Activated naive CD8-positive, alpha-beta T cell treated with anti-CD3 and anti-CD28 coated beads, Interleukin-2, amount 10 ng/mL, durations not matched to agents 7 days and 5 days (primary cell): ENCODE measurements around the gene NDRG3. TPM values are rescaled to one million over a fixed set of nuclear protein-coding genes. Genes with fewer than 3 reads are reported as not detected.

Experiments used
- ATAC-seq: fragments of 150-1000 bp; cut with Tn5 transposase; one replicate; pipeline ENCODE4 v1.10.0; 2021; ENCODE audit warnings: low read depth, moderate library complexity
- POLR2A ChIA-PET: fragments of 350-600 bp; sonication (Branson Sonifier 250); formaldehyde crosslinking; loops from one replicate; lab custom pipeline; 2021; ENCODE audit warnings: antibody characterized with exemption; lab: Charles Lee
- DNase-seq: peaks from one replicate; pipeline ENCODE4 v3.0.0; 2021
- H3K27ac Mint-ChIP-seq: one replicate; pipeline ENCODE4 v1.8.0; 2022; ENCODE audit warnings: mild to moderate bottlenecking, mixed read lengths
- H3K27me3 Mint-ChIP-seq: one replicate; pipeline ENCODE4 v1.8.0; 2022; ENCODE audit warnings: mild to moderate bottlenecking, moderate library complexity, mixed read lengths
- H3K36me3 Mint-ChIP-seq: one replicate; pipeline ENCODE4 v1.8.0; 2021; ENCODE audit warnings: mild to moderate bottlenecking, mixed read lengths
- H3K4me1 Mint-ChIP-seq: one replicate; pipeline ENCODE4 v1.8.0; 2021; ENCODE audit warnings: mixed read lengths
- H3K4me3 Mint-ChIP-seq: one replicate; pipeline ENCODE4 v1.8.0; 2022; ENCODE audit warnings: mild to moderate bottlenecking, moderate library complexity, mixed read lengths
- H3K9me3 Mint-ChIP-seq: one replicate; pipeline ENCODE4 v1.8.0; 2021; ENCODE audit warnings: mixed read lengths
- total RNA-seq, 2 experiments: library from RNA; stranded (reverse); gene quantifications; one replicate each; pipeline ENCODE4 v1.2.3, GENCODE V29; 2021

Gene NDRG3
- total RNA-seq, 2 experiments from 2014 or later: 34.3 to 35.5 TPM

- no peaks in the 10 kb centered on the region for H3K27me3 Mint-ChIP-seq
- DNase-seq (no peak), ATAC-seq (no peak)
- H3K4me1 Mint-ChIP-seq: no peaks in the 10 kb centered on the region
- H3K36me3 Mint-ChIP-seq: peaks cover 7% of the 10 kb centered on the region
- no peaks in the 10 kb centered on the region for H3K9me3 Mint-ChIP-seq
- no peak overlapping the region for H3K27ac Mint-ChIP-seq
- H3K4me3 Mint-ChIP-seq: no peak overlapping the region
- POLR2A ChIA-PET: no interaction called here
These were observed 72.9 kb downstream of the NDRG3 start for GRCh38 chr20:36672991-36673390.

GRCh38 chr20:36670665-36671357 is 75.1 kb downstream of the NDRG3 start:
- ATAC-seq (no peak), DNase-seq (no peak)
- H3K9me3 Mint-ChIP-seq: no peaks in the 10 kb centered on the region
- H3K27me3 Mint-ChIP-seq: no peaks in the 10 kb centered on the region
- peaks cover 6% of the 10 kb centered on the region for H3K36me3 Mint-ChIP-seq
- no peak overlapping the region for H3K4me3 Mint-ChIP-seq
- H3K4me1 Mint-ChIP-seq: no peaks in the 10 kb centered on the region
- POLR2A ChIA-PET: no interaction called here
- H3K27ac Mint-ChIP-seq: no peak overlapping the region

DNA sequence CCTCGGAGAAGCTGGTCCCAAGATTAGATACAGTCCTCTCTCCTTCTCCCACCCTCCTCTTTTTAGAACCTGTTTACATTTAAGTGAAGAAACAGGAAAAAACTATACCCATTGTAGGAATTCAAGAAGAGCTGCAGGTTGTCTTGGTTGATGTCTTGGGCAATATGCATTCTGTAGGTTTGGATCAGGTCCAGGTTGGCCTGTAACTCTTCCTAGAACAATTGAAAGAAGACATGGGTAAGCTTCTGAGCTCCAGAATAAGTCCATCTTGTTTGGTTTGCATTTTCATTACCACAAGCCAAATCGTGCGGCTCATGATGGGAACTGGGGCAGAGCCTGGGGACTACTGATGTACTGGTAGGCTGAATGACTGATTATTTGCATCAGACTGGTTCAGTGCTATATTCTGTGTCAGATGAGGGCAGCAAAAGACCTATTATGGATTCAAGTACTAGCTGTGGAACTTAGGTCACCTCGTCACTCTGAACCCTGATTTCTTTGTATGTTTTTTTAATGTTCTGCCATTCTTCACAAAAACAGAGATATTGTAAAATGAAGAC is 79.6 kb downstream of the NDRG3 start:
- peak; percentile 54 for ATAC-seq

DNA sequence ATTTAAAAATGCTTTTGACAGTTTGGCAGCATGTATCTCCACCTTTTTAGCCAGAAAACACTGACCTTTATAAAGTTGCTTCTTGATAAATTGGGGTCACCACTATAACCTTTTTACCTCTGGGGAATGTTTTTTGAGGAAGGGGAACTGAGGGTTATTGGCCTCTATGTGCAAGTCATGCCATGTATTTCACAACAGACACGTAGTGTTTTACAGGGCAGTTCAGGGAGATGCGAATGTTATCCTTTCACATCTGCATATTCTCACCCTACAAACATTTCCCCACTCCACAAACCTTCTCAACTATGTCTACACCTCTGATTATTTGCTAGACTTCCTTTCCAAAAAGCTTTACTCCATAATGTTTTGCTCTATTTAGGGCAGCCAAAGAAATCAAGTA is 82.9 kb downstream of the NDRG3 start:
- ATAC-seq: no peak
- no peaks in the 10 kb centered on the region for H3K9me3 Mint-ChIP-seq
- peaks cover 14% of the 10 kb centered on the region for H3K4me1 Mint-ChIP-seq
- no peak overlapping the region for H3K27ac Mint-ChIP-seq
- no peak for DNase-seq
- H3K36me3 Mint-ChIP-seq: peaks cover 21% of the 10 kb centered on the region
- H3K27me3 Mint-ChIP-seq: no peaks in the 10 kb centered on the region
- POLR2A ChIA-PET: no interaction called here
- no peak overlapping the region for H3K4me3 Mint-ChIP-seq

More for the DNA sequence above, 79.6 kb downstream of the NDRG3 start:
- POLR2A ChIA-PET: interaction anchor here (1.7 kb wide), 1 partner anchor 20 kb away, joined by 7 read pairs; the partner anchor contains the start of gene SLA2
- no peaks in the 10 kb centered on the region for H3K9me3 Mint-ChIP-seq
- H3K4me3 Mint-ChIP-seq: no peak overlapping the region
- H3K27ac Mint-ChIP-seq: no peak overlapping the region
- peaks cover 12% of the 10 kb centered on the region for H3K36me3 Mint-ChIP-seq
- no peaks in the 10 kb centered on the region for H3K4me1 Mint-ChIP-seq
- DNase-seq: no peak
- H3K27me3 Mint-ChIP-seq: no peaks in the 10 kb centered on the region

- H3K27ac Mint-ChIP-seq: peak overlapping the region; percentile 91
- peak overlapping the region; percentile 78 for H3K4me3 Mint-ChIP-seq
- ATAC-seq (peak; percentile 83), DNase-seq (no peak)
- no peaks in the 10 kb centered on the region for H3K27me3 Mint-ChIP-seq
- H3K9me3 Mint-ChIP-seq: no peaks in the 10 kb centered on the region
- peaks cover 27% of the 10 kb centered on the region for H3K36me3 Mint-ChIP-seq
- H3K4me1 Mint-ChIP-seq: peaks cover 28% of the 10 kb centered on the region
- POLR2A ChIA-PET: interaction anchor here (0.6 to 7.7 kb wide), 9 partner anchors 13 to 1132 kb away, joined by 3 to 109 read pairs (median 4); partner anchors contain the start of genes RAB5IF and SLA2
These were observed 87.6 kb downstream of the NDRG3 start for GRCh38 chr20:36658300-36658699.

GRCh38 chr20:36656733-36657132 is 89.2 kb downstream of the NDRG3 start:
- Mint-ChIP-seq H3K4me3 (peak overlapping the region; percentile 38), H3K27me3 (no peaks in the 10 kb centered on the region), H3K4me1 (peaks cover 28% of the 10 kb centered on the region), H3K27ac (peak overlapping the region; percentile 6), H3K36me3 (peaks cover 32% of the 10 kb centered on the region), H3K9me3 (no peaks in the 10 kb centered on the region)
- POLR2A ChIA-PET: interaction anchor here (0.6 to 7.7 kb wide), 5 partner anchors 11 to 702 kb away, joined by 3 to 109 read pairs (median 3); partner anchors contain the start of genes RAB5IF, SCAND1 and SLA2
- no peak for ATAC-seq
- DNase-seq: no peak

- POLR2A ChIA-PET: interaction anchor here (7.7 kb wide), 1 partner anchor 10 kb away, joined by 109 read pairs; the partner anchor contains the start of gene SLA2
- no peaks in the 10 kb centered on the region for H3K27me3 Mint-ChIP-seq
- no peak overlapping the region for H3K27ac Mint-ChIP-seq
- no peak for DNase-seq
- H3K4me1 Mint-ChIP-seq: peaks cover 24% of the 10 kb centered on the region
- no peak overlapping the region for H3K4me3 Mint-ChIP-seq
- no peak for ATAC-seq
- no peaks in the 10 kb centered on the region for H3K9me3 Mint-ChIP-seq
- peaks cover 26% of the 10 kb centered on the region for H3K36me3 Mint-ChIP-seq
These were observed 90.9 kb downstream of the NDRG3 start for GRCh38 chr20:36655004-36655403.

- H3K4me1 Mint-ChIP-seq: peaks cover 24% of the 10 kb centered on the region
These were observed 91.4 kb downstream of the NDRG3 start for GRCh38 chr20:36654506-36654905.

GRCh38 chr20:36653456-36653855 is 92.4 kb downstream of the NDRG3 start:
- ATAC-seq: no peak
- Mint-ChIP-seq H3K36me3 (peaks cover 24% of the 10 kb centered on the region), H3K27me3 (no peaks in the 10 kb centered on the region), H3K27ac (no peak overlapping the region), H3K9me3 (no peaks in the 10 kb centered on the region), H3K4me1 (peaks cover 18% of the 10 kb centered on the region), H3K4me3 (no peak overlapping the region)
- POLR2A ChIA-PET: interaction anchor here (0.6 to 7.7 kb wide), 2 partner anchors 8 to 46 kb away, joined by 9 to 109 read pairs; partner anchors contain the start of gene SLA2
- no peak for DNase-seq

More at GRCh38 chr20:36654506-36654905, 91.4 kb downstream of the NDRG3 start:
- Mint-ChIP-seq H3K36me3 (peaks cover 25% of the 10 kb centered on the region), H3K9me3 (no peaks in the 10 kb centered on the region), H3K4me3 (no peak overlapping the region), H3K27me3 (no peaks in the 10 kb centered on the region), H3K27ac (no peak overlapping the region)
- DNase-seq: no peak
- no peak for ATAC-seq
- POLR2A ChIA-PET: interaction anchor here (7.7 kb wide), 1 partner anchor 9 kb away, joined by 109 read pairs; the partner anchor contains the start of gene SLA2

GRCh38 chr20:36647196-36648121 is 98.4 kb downstream of the NDRG3 start:
- Mint-ChIP-seq H3K27ac (peak overlapping the region; percentile 54), H3K4me1 (peaks cover 30% of the 10 kb centered on the region), H3K27me3 (no peaks in the 10 kb centered on the region), H3K4me3 (peak overlapping the region; percentile 18), H3K36me3 (peaks cover 27% of the 10 kb centered on the region), H3K9me3 (no peaks in the 10 kb centered on the region)
- DNase-seq: no peak
- no peak for ATAC-seq
- POLR2A ChIA-PET: interaction anchor here (0.6 to 5.6 kb wide), 7 partner anchors 10 to 253 kb away, joined by 4 to 109 read pairs (median 7); partner anchors contain the start of gene RAB5IF

- Mint-ChIP-seq H3K36me3 (peaks cover 32% of the 10 kb centered on the region), H3K4me3 (peak overlapping the region; percentile 98), H3K27me3 (no peaks in the 10 kb centered on the region), H3K9me3 (no peaks in the 10 kb centered on the region), H3K27ac (peak overlapping the region; percentile 98), H3K4me1 (peaks cover 37% of the 10 kb centered on the region)
- ATAC-seq (no peak), DNase-seq (no peak)
- POLR2A ChIA-PET: interaction anchor here (0.6 to 6.1 kb wide), 12 partner anchors 11 to 127 kb away, joined by 4 to 109 read pairs (median 8); partner anchors contain the start of genes DSN1 and RAB5IF
These were observed 99.2 kb downstream of the NDRG3 start for GRCh38 chr20:36646678-36647077.

- peak within 1 kb of the TSS; percentile 98 for H3K4me3 Mint-ChIP-seq
- peak within 1 kb of the TSS; percentile 98 for H3K27ac Mint-ChIP-seq
- H3K27me3 Mint-ChIP-seq: no peaks in the 10 kb centered on the region
- H3K9me3 Mint-ChIP-seq: no peaks in the 10 kb centered on the region
- peak; percentile 72 for DNase-seq
- H3K36me3 Mint-ChIP-seq: peaks cover 34% of the 10 kb centered on the region
- peak; percentile 77 for ATAC-seq
- POLR2A ChIA-PET: interaction anchor here (0.7 to 6.1 kb wide), 17 partner anchors 11 to 692 kb away, joined by 4 to 109 read pairs (median 7); partner anchors contain the start of genes DSN1, RAB5IF, SCAND1 and TGIF2
- H3K4me1 Mint-ChIP-seq: peaks cover 42% of the 10 kb centered on the region
These were observed 99.9 kb downstream of the NDRG3 start, which contains the start of gene SLA2 for GRCh38 chr20:36645998-36646397. Gene SLA2, minus strand, starts transcription at chr20:36646196. Its CDS starts 4,861 bp downstream, at chr20:36641335.
